ENCODE results near the gene C1QTNF2. TPM values are rescaled to one million over a fixed set of nuclear protein-coding genes. Genes with fewer than 3 reads are reported as not detected.

C1QTNF2 gene
- polyA plus RNA-seq, 1 donor (not counting 4 experiments of a cell fraction or from before 2014, with no cell fraction given): 0.07 TPM

GRCh38 chr5:160397492-160397891 is 27.1 kb upstream of the C1QTNF2 start:
- no peak for DNase-seq (ENCODE audit: low read depth, low spot score)
- H3K27ac ChIP-seq (ENCODE audit: control insufficient read depth, insufficient read depth, low read length): no peak overlapping the region
- FAIRE-seq: no peak
- H3K27me3 ChIP-seq (ENCODE audit: control insufficient read depth, extremely low read depth, insufficient read depth, low read length): no peaks in the 10 kb centered on the region
- H3K4me1 ChIP-seq (ENCODE audit: control insufficient read depth, extremely low read depth, insufficient read depth, low read length): peaks cover 8% of the 10 kb centered on the region
- H3K9ac ChIP-seq (ENCODE audit: control insufficient read depth, extremely low read depth, insufficient read depth, low read length): no peak overlapping the region
- TF ChIP-seq CTCF (optimal IDR thresholded peaks at IDR 0.05 in 1 of 3, IDR thresholded peaks at IDR 0.05 in 1 of 3, conservative IDR thresholded peaks at IDR 0.05 in 1 of 3; ENCODE audit: extremely low read depth in 1 of 3, insufficient read depth in 2 of 3, low read length in 3 of 3): no peak
- TF ChIP-seq EZH2 (IDR thresholded peaks at IDR 0.05; ENCODE audit: low read length): no peak
- H3K9me1 ChIP-seq (ENCODE audit: control insufficient read depth, extremely low read depth, insufficient read depth, low read length): no peaks in the 10 kb centered on the region
- no peak overlapping the region for H3K4me2 ChIP-seq (ENCODE audit: control insufficient read depth, extremely low read depth, insufficient read depth, low read depth, low read length)
- H3K9me3 ChIP-seq (ENCODE audit: control insufficient read depth, low read depth, low read length): no peaks in the 10 kb centered on the region
- H4K20me1 ChIP-seq (ENCODE audit: control insufficient read depth, extremely low read depth, insufficient read depth, low read length): no peaks in the 10 kb centered on the region
- H3K36me3 ChIP-seq (ENCODE audit: control insufficient read depth in 2 of 2, extremely low read depth in 1 of 2, insufficient read depth in 2 of 2, low read length in 2 of 2): peaks cover 0 to 8% of the 10 kb centered on the region in 2 experiments
- dilution Hi-C loops (cut with MboI; ENCODE audit: extremely low pct_ligation_motif_present, low sequenced_read_pairs): no loop called here
- H3K79me2 ChIP-seq (ENCODE audit: control insufficient read depth, insufficient read depth, low read length): peaks cover 11% of the 10 kb centered on the region
- no peak overlapping the region for H2AFZ ChIP-seq (ENCODE audit: control insufficient read depth, low read length)
- no peak overlapping the region for H3K4me3 ChIP-seq (ENCODE audit: control insufficient read depth in 2 of 3, extremely low read depth in 1 of 3, insufficient read depth in 2 of 3, low read depth in 1 of 3, low read length in 3 of 3)

GRCh38 chr5:160395111-160395510 is 24.7 kb upstream of the C1QTNF2 start:
- Histone ChIP-seq H3K9ac (ENCODE audit: control insufficient read depth, extremely low read depth, insufficient read depth, low read length) (no peak overlapping the region), H2AFZ (ENCODE audit: control insufficient read depth, low read length) (no peak overlapping the region), H3K27me3 (ENCODE audit: control insufficient read depth, extremely low read depth, insufficient read depth, low read length) (no peaks in the 10 kb centered on the region), H3K9me1 (ENCODE audit: control insufficient read depth, extremely low read depth, insufficient read depth, low read length) (no peaks in the 10 kb centered on the region), H3K4me3 (ENCODE audit: control insufficient read depth in 2 of 3, extremely low read depth in 1 of 3, insufficient read depth in 2 of 3, low read depth in 1 of 3, low read length in 3 of 3) (no peak overlapping the region), H3K36me3 (ENCODE audit: control insufficient read depth in 2 of 2, extremely low read depth in 1 of 2, insufficient read depth in 2 of 2, low read length in 2 of 2) (no peaks in the 10 kb centered on the region), H3K4me1 (ENCODE audit: control insufficient read depth, extremely low read depth, insufficient read depth, low read length) (peaks cover 5% of the 10 kb centered on the region), H3K27ac (ENCODE audit: control insufficient read depth, insufficient read depth, low read length) (no peak overlapping the region), H3K79me2 (ENCODE audit: control insufficient read depth, insufficient read depth, low read length) (peaks cover 11% of the 10 kb centered on the region), H4K20me1 (ENCODE audit: control insufficient read depth, extremely low read depth, insufficient read depth, low read length) (no peaks in the 10 kb centered on the region), H3K9me3 (ENCODE audit: control insufficient read depth, low read depth, low read length) (no peaks in the 10 kb centered on the region), H3K4me2 (ENCODE audit: control insufficient read depth, extremely low read depth, insufficient read depth, low read depth, low read length) (no peak overlapping the region)
- dilution Hi-C loops (cut with MboI; ENCODE audit: extremely low pct_ligation_motif_present, low sequenced_read_pairs): no loop called here
- TF ChIP-seq CTCF (optimal IDR thresholded peaks at IDR 0.05 in 1 of 3, IDR thresholded peaks at IDR 0.05 in 1 of 3, conservative IDR thresholded peaks at IDR 0.05 in 1 of 3; ENCODE audit: extremely low read depth in 1 of 3, insufficient read depth in 2 of 3, low read length in 3 of 3) (no peak), EZH2 (IDR thresholded peaks at IDR 0.05; ENCODE audit: low read length) (no peak)
- DNase-seq (ENCODE audit: low read depth, low spot score) (no peak), FAIRE-seq (no peak)
